Mesenchymal stem cell (in vitro differentiated cells and primary cell): ENCODE measurements around the gene KIAA1328.

Experiments used
- DNase-seq: peaks from one replicate; pipeline ENCODE4 v3.0.0-alpha.2; 2013
- H2AFZ ChIP-seq: one replicate; pipeline ENCODE4 v1.6.1; 2013; ENCODE audit warnings: low read depth, mild to moderate bottlenecking, control low read depth, inconsistent platforms, low read length, moderate library complexity
- H2AK5ac ChIP-seq: 2 replicates; pipeline ENCODE4 v1.6.1; 2013; ENCODE audit warnings: low read length, moderate library complexity, mild to moderate bottlenecking, inconsistent platforms; ENCODE audit not compliant: severe bottlenecking
- H2BK120ac ChIP-seq: one replicate; pipeline ENCODE4 v1.6.1; 2013; ENCODE audit warnings: low read depth, mild to moderate bottlenecking, inconsistent platforms, low read length, moderate library complexity
- H2BK12ac ChIP-seq, 2 experiments: one replicate each; pipeline ENCODE4 v1.6.1; 2013; ENCODE audit warnings: inconsistent platforms in 2 of 2, low read length in 2 of 2, mild to moderate bottlenecking in 2 of 2, moderate library complexity in 2 of 2, control low read depth in 1 of 2
- H2BK15ac ChIP-seq: one replicate; pipeline ENCODE4 v1.6.1; 2013; ENCODE audit warnings: mild to moderate bottlenecking, low read depth, inconsistent platforms; ENCODE audit not compliant: poor library complexity, severe bottlenecking
- H2BK5ac ChIP-seq: 2 replicates; pipeline ENCODE4 v1.6.1; 2013; ENCODE audit warnings: low read depth, mild to moderate bottlenecking, low read length, control low read depth, inconsistent platforms; ENCODE audit not compliant: poor library complexity, severe bottlenecking
- H3K14ac ChIP-seq, 2 experiments: one replicate each; pipeline ENCODE4 v1.6.1; 2013; ENCODE audit warnings: inconsistent platforms in 2 of 2, low read length in 2 of 2, control low read depth in 1 of 2, mild to moderate bottlenecking in 1 of 2, moderate library complexity in 1 of 2
- H3K18ac ChIP-seq, 2 experiments: one replicate each; pipeline ENCODE4 v1.6.1; 2013; ENCODE audit warnings: inconsistent platforms in 2 of 2, low read length in 2 of 2, control low read depth in 1 of 2, low read depth in 1 of 2, mild to moderate bottlenecking in 1 of 2
- H3K23ac ChIP-seq, 2 experiments: one replicate each; pipeline ENCODE4 v1.6.1; 2013; ENCODE audit warnings: inconsistent platforms in 2 of 2, low read length in 2 of 2, mild to moderate bottlenecking in 2 of 2, moderate library complexity in 2 of 2, control low read depth in 1 of 2
- H3K27ac ChIP-seq: 2 replicates; pipeline ENCODE4 v1.5.1; 2013; ENCODE audit warnings: mild to moderate bottlenecking, moderate library complexity, low read length, control low read depth, inconsistent platforms; ENCODE audit not compliant: poor library complexity, severe bottlenecking
- H3K27me3 ChIP-seq, 2 experiments: 2 replicates each; pipeline versions ENCODE4 v1.6.1 to v1.7.0; 2013; ENCODE audit warnings: low read length in 2 of 2, mild to moderate bottlenecking in 2 of 2, moderate library complexity in 2 of 2, control low read depth in 1 of 2, inconsistent platforms in 1 of 2; ENCODE audit not compliant: control insufficient read depth in 1 of 2, insufficient read depth in 1 of 2
- H3K36me3 ChIP-seq, 2 experiments: 2 replicates each; pipeline versions ENCODE4 v1.6.1 to v1.7.0; 2013; ENCODE audit warnings: low read length in 2 of 2, control low read depth in 1 of 2, inconsistent platforms in 1 of 2, low read depth in 1 of 2, mild to moderate bottlenecking in 1 of 2; ENCODE audit not compliant: insufficient read depth in 2 of 2, control insufficient read depth in 1 of 2
- H3K4ac ChIP-seq, 2 experiments: one replicate each; pipeline ENCODE4 v1.6.1; 2013; ENCODE audit warnings: inconsistent platforms in 2 of 2, low read length in 2 of 2, mild to moderate bottlenecking in 2 of 2, moderate library complexity in 2 of 2, control low read depth in 1 of 2, low read depth in 1 of 2
- H3K4me1 ChIP-seq: 2 replicates; pipeline ENCODE4 v1.6.1; 2013; ENCODE audit warnings: low read depth, low read length, control low read depth; ENCODE audit not compliant: control insufficient read depth, insufficient read depth
- H3K4me2 ChIP-seq: 2 replicates; pipeline ENCODE4 v1.6.1; 2013; ENCODE audit warnings: low read length, mild to moderate bottlenecking, inconsistent platforms; ENCODE audit not compliant: poor library complexity, severe bottlenecking
- H3K4me3 ChIP-seq, 2 experiments: 2 replicates each; pipeline versions ENCODE4 v1.5.1 to v1.7.0; 2013; ENCODE audit warnings: low read length in 2 of 2, mild to moderate bottlenecking in 2 of 2, control low read depth in 1 of 2, low read depth in 1 of 2; ENCODE audit not compliant: insufficient read depth in 1 of 2
- H3K79me1 ChIP-seq: replicated peaks from 2 replicates; pipeline ENCODE4 v1.6.1; 2013; ENCODE audit warnings: mild to moderate bottlenecking, control low read depth, low read length, inconsistent platforms; ENCODE audit not compliant: poor library complexity, severe bottlenecking
- H3K9ac ChIP-seq: 2 replicates; pipeline ENCODE4 v1.7.0; 2013; ENCODE audit warnings: mild to moderate bottlenecking, low read length, moderate library complexity
- H3K9me3 ChIP-seq: 2 replicates; pipeline ENCODE4 v1.7.0; 2013; ENCODE audit warnings: mild to moderate bottlenecking, low read length; ENCODE audit not compliant: control insufficient read depth
- H4K8ac ChIP-seq: one replicate; pipeline ENCODE4 v1.6.1; 2013; ENCODE audit warnings: inconsistent platforms, mild to moderate bottlenecking, low read length, moderate library complexity
- H4K91ac ChIP-seq: one replicate; pipeline ENCODE4 v1.6.1; 2013; ENCODE audit warnings: mild to moderate bottlenecking, low read length, inconsistent platforms
- WGBS: methylation state at CpG from one replicate; pipeline ENCODE4 v1.1.7; 2013; ENCODE audit warnings: mixed read lengths; 5-methylcytosine and 5-hydroxymethylcytosine counted together

Gene KIAA1328

GRCh38 chr18:37258819-37259218 lies 429.9 kb downstream of the KIAA1328 start:
- no peak overlapping the region for H3K4me3 ChIP-seq
- H3K9ac ChIP-seq: no peak overlapping the region
- H3K4me1 ChIP-seq: peaks cover 8% of the 10 kb centered on the region
- WGBS: 73% methylated on average over 10 of the region's 11 CpGs
- no peak overlapping the region for H3K4me2 ChIP-seq
- H3K27ac ChIP-seq: no peak overlapping the region
- H4K8ac ChIP-seq: no peak overlapping the region
- no peak overlapping the region for H2BK120ac ChIP-seq
- H2BK12ac ChIP-seq: no peak overlapping the region
- H2AK5ac ChIP-seq: no peak overlapping the region
- H3K9me3 ChIP-seq: no peaks in the 10 kb centered on the region
- H2BK5ac ChIP-seq: no peak overlapping the region
- H3K14ac ChIP-seq: no peak overlapping the region
- no peak for DNase-seq
- H3K4ac ChIP-seq: no peak overlapping the region
- no peak overlapping the region for H2BK15ac ChIP-seq
- no peaks in the 10 kb centered on the region for H3K79me1 ChIP-seq
- H4K91ac ChIP-seq: no peak overlapping the region
- H3K23ac ChIP-seq: no peak overlapping the region
- no peaks in the 10 kb centered on the region for H3K36me3 ChIP-seq
- peaks cover 64 to 86% of the 10 kb centered on the region in 2 experiments for H3K27me3 ChIP-seq
- H2AFZ ChIP-seq: no peak overlapping the region
- H3K18ac ChIP-seq: no peak overlapping the region

DNA sequence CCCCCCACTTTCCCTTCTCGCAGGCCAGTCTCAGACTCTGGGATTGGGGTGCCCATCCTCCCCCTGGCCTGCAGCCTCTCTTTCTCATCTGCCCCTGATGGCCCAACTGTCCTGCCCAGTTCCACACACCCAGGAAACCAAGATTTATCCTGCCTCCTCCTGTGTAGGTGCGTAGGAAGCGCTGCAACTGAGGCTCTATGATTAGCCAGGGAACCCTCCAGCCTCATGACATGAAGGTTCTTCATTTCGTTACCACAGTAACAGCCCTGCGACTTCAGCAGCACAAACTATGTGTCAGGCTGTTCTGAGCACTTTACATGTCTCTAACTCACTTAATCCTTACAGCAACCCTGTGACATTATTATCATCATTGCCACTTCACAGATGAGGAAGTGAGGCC lies 430.8 kb downstream of the KIAA1328 start:
- Histone ChIP-seq H2BK15ac (no peak overlapping the region), H3K23ac (no peak overlapping the region), H2AFZ (no peak overlapping the region), H3K4me3 (no peak overlapping the region), H3K79me1 (no peaks in the 10 kb centered on the region), H3K4me1 (peaks cover 2% of the 10 kb centered on the region), H3K4ac (no peak overlapping the region), H3K18ac (no peak overlapping the region), H3K9me3 (no peaks in the 10 kb centered on the region), H3K27ac (no peak overlapping the region), H3K36me3 (no peaks in the 10 kb centered on the region), H2BK5ac (no peak overlapping the region), H4K8ac (no peak overlapping the region), H3K14ac (no peak overlapping the region), H2BK12ac (no peak overlapping the region), H4K91ac (peak overlapping the region; percentile 45), H2AK5ac (no peak overlapping the region), H2BK120ac (no peak overlapping the region), H3K9ac (no peak overlapping the region), H3K27me3 (peaks cover 60 to 87% of the 10 kb centered on the region in 2 experiments), H3K4me2 (no peak overlapping the region)
- no peak for DNase-seq
- 74% methylated on average over 5 of the region's 5 CpGs for WGBS

GRCh38 chr18:37260367-37261093 lies 431.6 kb downstream of the KIAA1328 start:
- Histone ChIP-seq H3K27ac (no peak overlapping the region), H2AFZ (no peak overlapping the region), H2BK5ac (no peak overlapping the region), H3K9ac (no peak overlapping the region), H2AK5ac (no peak overlapping the region), H3K36me3 (no peaks in the 10 kb centered on the region), H3K9me3 (no peaks in the 10 kb centered on the region), H2BK120ac (no peak overlapping the region), H3K4me3 (no peak overlapping the region), H3K4me2 (no peak overlapping the region), H3K79me1 (no peaks in the 10 kb centered on the region), H2BK12ac (no peak overlapping the region), H4K8ac (no peak overlapping the region), H3K18ac (no peak overlapping the region), H3K23ac (no peak overlapping the region), H2BK15ac (no peak overlapping the region), H3K14ac (no peak overlapping the region), H3K27me3 (peaks cover 52 to 79% of the 10 kb centered on the region in 2 experiments), H3K4ac (no peak overlapping the region), H4K91ac (no peak overlapping the region), H3K4me1 (peaks cover 4% of the 10 kb centered on the region)
- 71% methylated on average over 10 of the region's 10 CpGs for WGBS
- DNase-seq: no peak

DNA sequence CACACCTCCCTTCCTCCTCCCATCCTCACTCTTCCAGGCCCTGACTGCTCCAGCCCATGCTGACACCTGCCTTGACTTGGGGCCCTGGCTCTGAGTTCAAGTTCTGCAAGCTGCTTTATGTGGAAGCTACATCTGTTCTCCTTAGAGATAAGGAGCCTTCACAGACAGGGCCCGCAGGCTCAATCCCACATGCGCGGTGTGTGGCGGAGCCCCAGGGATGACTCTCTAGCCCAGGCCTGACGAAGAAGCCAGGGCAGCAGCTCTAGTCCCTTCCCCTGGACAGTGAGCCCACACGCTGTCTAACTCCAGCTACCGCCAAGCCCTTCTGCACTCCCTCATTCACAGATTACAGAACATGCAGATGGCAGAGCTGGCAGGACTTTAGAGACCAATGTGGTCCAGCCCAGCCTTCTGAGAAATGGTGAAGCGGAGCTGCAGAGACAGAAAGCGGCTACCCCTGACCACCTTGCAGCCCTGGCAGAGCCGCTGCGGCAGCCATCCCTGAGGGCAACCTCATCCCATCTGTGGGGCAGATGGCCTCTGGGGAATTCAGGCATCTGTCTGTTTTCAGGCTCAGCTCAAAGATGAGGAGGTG lies 432.4 kb downstream of the KIAA1328 start:
- Histone ChIP-seq H4K8ac (no peak overlapping the region), H2BK12ac (no peak overlapping the region), H4K91ac (no peak overlapping the region), H3K14ac (no peak overlapping the region), H3K4me3 (no peak overlapping the region), H2BK5ac (no peak overlapping the region), H3K27ac (no peak overlapping the region), H3K27me3 (peaks cover 44 to 75% of the 10 kb centered on the region in 2 experiments), H3K9ac (no peak overlapping the region), H2AK5ac (no peak overlapping the region), H3K79me1 (no peaks in the 10 kb centered on the region), H2AFZ (no peak overlapping the region), H2BK15ac (no peak overlapping the region), H3K9me3 (no peaks in the 10 kb centered on the region), H3K23ac (no peak overlapping the region), H3K18ac (no peak overlapping the region), H3K36me3 (no peaks in the 10 kb centered on the region), H3K4ac (no peak overlapping the region), H3K4me1 (peaks cover 4% of the 10 kb centered on the region), H3K4me2 (no peak overlapping the region), H2BK120ac (no peak overlapping the region)
- no peak for DNase-seq
- 94% methylated on average over 11 of the region's 11 CpGs for WGBS
